GM21447 (cell line): ENCODE data around the gene DGLUCY.
A peak's percentile ranks its signal among the peaks of the same experiment; 100 is the strongest.
"Not testable (repeated sequence)": the region's sequence is repeated elsewhere in the genome, so short reads cannot be mapped to it uniquely, and the experiment has no call there.

Experiments used
- ATAC-seq: cut with Tn5 transposase; IDR thresholded peaks from one replicate; pipeline ENCODE4 v1.9.1; 2021; ENCODE audit not compliant: unreplicated experiment

Gene DGLUCY, protein sequence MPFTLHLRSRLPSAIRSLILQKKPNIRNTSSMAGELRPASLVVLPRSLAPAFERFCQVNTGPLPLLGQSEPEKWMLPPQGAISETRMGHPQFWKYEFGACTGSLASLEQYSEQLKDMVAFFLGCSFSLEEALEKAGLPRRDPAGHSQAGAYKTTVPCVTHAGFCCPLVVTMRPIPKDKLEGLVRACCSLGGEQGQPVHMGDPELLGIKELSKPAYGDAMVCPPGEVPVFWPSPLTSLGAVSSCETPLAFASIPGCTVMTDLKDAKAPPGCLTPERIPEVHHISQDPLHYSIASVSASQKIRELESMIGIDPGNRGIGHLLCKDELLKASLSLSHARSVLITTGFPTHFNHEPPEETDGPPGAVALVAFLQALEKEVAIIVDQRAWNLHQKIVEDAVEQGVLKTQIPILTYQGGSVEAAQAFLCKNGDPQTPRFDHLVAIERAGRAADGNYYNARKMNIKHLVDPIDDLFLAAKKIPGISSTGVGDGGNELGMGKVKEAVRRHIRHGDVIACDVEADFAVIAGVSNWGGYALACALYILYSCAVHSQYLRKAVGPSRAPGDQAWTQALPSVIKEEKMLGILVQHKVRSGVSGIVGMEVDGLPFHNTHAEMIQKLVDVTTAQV

DNA sequence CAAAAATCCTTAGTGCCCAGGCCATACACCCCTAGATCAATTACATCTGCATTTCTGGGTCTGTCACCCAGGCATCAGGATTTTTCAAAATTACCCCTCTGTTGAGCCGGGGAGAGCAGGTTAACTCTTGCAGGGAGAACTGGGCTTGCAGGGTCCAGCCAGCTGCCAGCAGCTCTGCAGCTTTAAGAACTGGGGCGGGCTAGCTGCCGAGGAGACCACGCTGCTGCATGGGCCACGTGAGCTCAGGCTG is at the start of gene DGLUCY:
DGLUCY (plus strand) TSS at position 245 of the 250 bp plus-strand sequence. CDS start 46,222 bp downstream, outside the sequence.
- ATAC-seq: no peak

DNA sequence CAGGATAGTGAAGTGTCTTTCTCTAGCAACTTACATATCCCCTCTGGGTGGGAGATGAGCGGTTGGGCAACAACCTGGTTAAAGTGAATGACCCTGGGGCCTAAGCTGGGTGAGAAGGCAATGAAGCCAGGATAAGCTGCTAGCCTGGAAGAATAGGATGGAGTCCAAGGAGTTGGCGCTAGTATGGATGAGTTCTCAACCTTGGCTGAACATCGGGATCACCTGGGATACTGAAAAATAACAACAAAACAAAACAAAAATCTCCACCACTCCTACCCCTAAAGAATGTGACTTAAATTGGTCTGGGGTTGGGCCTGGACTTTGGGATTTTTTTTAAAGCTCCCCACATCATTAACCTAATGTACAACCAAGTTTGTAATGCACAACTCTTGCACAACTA is 48.6 kb upstream of the DGLUCY start:
- ATAC-seq: no peak

DNA sequence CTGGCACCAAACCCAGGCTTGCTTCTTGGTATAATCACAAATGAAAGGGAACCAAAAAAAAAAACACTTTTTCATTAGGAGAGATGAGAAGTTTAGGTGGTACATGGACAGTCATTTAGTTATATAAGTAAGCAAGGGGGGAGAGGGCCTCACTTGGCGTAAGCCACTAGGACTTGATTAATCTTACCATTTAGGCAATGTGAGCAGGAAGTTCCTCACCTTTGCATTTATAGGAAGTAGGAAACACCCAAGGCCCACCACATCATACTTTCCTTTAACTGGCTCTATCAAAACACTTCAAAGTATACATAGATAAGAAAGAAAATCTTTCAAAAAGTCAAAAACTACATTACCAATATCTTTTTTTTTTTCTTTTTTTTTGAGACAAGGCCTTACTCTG is 46.7 kb upstream of the DGLUCY start:
- ATAC-seq: no peak

DNA sequence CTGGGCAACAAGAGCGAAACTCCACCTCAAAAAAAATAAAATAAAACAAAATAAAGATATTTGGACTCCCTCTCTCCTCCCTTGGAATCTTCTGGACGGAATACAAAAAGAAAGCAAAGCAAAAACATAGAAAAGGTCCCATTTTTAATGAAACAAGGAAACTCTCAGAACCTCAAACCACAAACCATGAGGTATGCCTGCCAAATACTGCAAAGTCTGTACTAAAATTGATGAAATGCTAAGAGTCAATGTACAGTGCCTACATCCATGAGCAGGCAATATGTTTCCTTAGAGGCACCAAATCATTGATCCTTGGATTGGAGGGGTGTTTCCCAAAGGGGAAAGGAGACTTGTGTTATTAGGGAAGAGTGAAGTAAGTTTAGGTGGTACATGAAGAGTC is 45.2 kb upstream of the DGLUCY start:
- no peak for ATAC-seq

DNA sequence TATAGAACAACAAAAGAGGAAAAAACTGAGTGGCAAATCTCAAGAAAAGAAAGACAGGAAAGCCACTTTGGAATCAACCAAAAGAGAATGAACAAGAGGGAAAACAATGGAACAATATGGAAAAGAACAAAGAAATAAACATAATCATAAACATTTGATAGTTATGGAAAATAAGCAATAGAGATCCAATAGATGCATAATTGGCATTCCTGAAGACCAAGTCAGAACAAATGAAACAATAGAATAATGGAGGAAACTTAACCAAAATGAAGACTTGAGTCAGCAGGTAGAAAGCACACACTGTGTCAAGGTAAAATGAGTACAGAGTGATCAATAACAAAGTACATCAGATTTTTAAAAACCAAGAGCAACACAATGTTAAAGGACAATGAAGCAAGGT is 43.3 kb upstream of the DGLUCY start:
- ATAC-seq: no peak

DNA sequence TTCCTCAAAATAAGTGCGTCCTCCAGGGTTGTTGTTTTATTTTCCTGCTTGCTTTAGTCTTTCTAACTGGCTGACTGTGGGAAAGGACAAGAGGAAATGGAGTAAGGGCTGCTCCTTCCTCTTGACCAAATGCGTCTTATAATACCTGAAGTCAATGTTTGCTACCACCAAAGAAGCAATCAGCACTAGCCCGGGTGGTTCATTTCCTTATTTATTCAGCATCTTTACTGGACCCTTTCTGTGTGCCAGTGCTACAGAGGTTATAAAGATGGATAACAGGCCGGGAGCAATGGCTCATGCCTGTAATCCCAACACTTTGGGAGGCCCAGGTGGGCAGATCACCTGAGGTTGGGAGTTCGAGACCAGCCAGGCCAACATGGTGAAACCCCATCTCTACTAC is 38.3 kb upstream of the DGLUCY start:
- no peak for ATAC-seq

DNA sequence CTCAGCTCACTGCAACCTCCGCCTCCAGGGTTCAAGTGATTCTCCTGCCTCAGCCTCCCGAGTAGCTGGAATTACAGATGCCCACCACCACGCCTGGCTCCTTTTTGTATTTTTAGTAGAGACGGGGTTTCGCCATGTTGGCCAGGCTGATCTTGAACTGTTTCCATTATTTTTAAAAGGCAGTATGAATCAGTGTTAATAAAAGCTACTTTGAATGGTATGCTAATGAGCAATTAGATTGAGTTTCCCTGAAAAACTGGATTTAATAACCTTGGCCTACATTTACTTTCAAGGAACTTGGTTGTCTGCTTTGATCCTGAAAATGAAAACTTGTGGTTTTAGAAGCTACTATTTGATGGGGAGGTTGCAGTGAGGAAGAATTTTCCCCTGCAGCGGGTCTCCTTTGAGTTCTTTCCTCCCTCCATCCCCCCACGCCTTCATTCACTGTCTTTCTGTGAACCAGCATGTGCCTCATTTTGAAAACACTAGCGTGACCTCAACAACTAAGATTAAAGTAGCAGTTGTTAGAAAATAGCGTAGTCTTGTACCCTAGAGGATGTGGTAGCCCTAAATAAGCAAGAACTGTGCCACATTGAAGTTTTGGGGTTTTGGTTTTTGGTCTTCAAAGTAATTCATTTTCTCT is 35.7 kb upstream of the DGLUCY start:
- peak; percentile 81 for ATAC-seq

DNA sequence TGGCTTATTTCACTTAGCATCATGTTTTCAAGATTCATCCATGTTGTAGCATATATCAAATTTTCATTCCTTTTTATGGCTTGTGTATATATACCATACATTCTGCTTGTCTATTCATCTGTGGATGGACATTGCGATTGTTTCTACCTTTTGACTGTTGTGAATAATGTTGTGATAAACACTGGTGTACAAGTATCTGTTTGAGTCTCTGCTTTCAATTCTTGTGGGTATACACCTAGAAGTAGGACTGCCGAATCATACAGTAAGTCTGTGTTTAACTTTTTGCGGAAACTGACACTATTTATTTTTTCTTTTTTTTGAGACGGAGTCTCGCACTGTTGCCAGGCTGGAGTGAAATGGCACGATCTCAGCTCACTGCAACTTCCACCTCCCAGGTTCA is 33.8 kb upstream of the DGLUCY start:
- ATAC-seq: no peak

DNA sequence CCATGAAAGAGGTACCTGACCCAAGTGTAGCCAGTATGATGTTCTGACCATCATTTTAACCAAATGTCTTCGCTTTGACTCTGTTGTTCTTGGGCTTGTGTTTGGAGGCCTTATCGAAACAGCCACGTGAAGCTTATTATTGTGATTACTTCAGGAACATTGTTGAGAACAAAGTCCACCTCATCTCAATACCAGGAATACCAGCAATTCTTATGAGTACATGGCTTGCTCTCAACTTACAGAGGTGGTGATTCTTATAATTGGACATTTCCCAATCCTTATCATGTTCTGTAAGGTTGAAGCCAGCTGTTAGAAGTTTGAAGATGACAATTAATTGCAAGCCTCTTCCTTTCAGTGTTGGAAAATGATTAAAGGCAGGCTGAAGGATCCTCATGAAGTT is 31.6 kb upstream of the DGLUCY start:
- no peak for ATAC-seq

DNA sequence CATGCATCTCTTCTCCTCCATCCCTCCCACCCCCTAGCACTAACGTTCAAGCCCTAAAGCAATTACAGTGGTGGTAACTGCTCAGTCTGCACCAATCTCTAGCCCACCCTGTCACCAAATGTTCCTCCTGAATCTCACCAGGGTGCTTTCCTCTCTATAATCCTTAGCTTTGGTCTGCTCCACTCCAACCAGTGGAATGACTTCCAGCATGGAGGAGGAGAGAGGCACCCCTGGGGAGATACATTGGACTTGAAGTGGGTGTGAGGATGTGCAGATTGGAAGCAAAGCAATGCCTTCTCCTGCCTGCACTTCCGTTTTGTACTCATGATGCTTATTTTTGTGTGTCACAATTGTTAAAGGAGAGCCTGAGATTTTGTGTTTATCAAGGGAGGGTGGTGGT is 29.4 kb upstream of the DGLUCY start:
- ATAC-seq: no peak

DNA sequence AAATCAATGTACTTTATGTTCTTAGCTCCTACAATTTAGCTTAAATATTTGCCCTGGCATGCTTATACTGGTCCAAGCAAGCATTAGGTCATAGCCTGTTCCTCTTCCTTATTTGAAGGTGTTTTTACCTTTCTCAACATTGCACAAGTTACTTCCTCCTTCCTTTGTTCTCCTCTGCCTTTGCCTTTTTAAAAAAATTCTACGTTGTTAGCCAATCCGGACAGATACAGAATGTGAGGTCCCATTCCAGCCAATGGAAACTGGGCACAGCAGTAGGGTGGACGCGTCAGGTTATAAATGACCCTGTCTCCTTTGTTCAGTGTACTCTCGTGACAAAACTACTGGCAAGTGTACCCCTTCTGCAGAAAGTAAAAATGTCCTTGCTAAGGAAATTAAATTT is 26.4 kb upstream of the DGLUCY start:
- ATAC-seq: not testable (repeated sequence)

DNA sequence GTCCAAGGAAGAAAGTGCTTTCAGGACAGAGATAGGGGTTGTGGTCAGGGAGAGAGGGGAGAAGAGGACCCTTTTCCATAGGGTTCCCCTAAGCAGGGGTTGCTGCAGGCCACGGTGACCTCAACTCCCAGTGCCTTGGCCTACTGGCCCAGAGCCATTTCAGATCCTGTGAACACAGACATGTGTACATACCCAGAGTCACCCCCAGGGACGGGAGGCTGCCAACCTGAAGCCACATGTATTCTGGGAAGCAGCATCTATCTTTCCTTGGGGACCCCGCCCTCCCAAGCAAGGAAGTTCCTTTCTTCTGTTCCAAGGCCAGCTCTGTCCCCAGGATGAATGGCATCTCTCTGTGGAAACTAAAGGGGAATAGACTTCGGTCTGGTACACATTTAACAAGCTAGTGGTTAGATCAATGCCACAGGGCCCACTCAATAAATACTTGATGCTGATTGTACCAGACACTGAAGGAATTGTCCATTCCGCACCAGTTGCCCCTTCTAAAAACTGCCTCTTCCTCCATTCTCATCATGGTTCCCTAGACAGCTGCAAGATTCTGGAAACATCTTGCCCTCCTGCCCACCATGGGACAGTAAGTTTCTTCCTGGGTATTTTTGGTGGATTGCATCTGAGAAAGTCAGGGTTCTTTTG is 25.2 kb upstream of the DGLUCY start:
- ATAC-seq: no peak

DNA sequence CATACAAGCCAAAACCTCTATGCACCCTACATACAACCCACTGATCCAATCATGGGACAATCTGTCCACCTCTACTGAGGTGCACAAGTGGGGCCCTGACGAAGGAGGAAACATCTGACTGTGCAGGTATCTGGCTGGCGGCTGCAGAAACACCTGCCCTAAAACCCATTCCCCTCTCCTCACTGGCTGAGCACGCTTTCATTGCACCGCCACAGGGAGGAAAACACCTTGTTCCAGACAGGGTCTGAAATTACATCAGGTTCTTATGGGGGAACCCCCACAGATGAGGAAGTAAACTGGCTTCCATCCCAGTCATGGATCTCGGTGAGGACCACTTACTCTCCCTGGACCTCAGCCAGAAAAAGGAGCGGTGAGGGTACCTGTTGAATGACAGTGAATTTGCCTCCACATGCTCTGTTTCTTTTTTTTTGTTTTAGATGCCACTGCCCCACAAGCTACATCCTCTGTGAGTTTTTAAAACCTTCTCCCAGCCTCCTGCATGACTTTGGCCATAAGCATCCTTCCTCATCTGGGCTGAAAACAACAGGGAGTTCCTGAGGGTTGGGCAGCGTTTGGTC is 23.8 kb upstream of the DGLUCY start:
- ATAC-seq: no peak

DNA sequence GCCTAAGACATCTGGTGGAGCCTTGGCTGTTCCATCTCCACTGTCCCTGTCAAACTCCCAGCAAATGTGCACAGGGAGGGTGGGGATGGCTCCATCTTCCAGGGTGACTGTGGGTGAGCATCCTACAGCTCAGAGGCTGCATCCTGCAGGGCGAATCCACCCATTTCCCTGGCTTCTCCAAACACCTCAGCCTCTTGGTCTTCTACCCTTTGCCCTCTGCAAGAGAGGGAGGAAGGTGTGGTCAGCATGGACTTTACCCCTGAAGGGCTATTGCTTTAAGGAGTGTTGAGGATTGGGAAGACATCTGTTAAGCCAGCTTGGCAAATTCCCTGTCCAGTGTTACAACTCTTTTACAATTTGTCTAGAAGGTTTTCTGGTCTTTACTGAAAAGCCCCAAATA is 23.1 kb upstream of the DGLUCY start:
- ATAC-seq: no peak

DNA sequence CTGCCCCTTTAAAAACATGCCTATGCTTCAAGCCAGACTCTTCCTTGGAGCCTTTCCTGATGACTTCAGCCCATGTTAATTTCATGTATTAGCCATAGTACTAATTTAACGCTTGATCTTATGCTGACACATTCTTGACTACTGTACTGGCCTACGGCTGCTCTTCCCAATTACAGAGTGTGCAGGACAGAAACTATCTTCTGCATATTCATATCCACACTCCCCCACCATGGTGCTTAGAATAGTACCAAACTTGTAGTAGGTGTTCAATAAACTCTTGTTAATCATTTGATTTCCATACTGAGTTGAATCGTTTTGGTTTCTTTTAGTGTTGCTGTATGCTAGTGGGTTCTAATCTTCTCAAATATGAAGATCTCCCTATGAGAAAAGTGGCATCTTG is 21.8 kb upstream of the DGLUCY start:
- ATAC-seq: no peak

DNA sequence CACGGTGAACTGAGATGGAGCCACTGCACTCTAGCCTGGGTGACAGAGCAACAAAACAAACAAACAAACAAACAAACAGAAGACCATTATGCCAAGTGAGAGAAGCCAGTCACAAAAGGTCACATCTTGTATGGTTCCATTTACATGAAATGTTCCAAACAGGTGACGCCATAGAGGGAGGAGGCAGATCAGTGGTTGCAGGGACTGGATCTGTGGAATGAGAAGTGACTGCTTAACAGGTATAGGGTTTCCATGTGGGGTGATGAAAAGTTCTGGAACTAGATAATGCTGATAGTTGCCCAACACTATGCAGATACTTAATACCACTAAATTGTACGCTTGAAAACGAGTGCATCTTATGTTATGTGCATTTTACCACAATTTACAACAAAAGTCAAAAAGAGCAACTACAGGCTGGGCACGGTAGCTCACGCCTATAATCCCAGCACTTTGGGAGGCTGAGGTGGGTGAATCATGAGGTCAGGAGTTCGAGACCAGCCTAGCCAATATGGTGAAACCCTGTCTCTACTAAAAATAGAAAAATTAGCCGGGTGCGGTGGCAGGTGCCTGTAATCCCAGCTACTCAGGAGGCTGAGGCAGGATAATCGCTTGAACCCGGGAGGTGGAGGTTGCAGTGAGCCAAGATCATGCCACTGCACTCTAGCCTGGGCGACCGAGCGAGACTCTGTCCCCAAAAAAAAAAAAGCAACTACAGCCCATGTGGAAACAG is 20.0 kb upstream of the DGLUCY start:
- not testable (repeated sequence) for ATAC-seq

DNA sequence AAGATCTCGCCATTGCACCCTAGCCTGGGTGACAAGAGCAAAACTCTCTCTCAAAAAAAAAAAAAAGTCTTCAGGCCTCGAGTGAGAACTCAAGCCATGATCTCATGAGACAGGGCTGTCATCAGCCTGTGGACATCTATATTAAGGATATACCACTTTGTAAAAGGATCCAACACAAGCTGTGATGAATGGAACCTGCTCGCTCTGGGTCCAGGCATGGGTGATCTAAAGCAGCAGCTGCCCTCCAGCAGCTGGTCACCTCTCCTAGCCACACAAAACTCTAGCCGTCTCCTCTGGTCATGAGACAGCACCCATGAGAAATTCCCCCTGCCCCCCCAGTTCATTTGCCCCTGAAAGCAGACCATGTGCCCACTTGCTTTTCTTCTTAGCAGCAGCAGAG is 19.1 kb upstream of the DGLUCY start:
- no peak for ATAC-seq

DNA sequence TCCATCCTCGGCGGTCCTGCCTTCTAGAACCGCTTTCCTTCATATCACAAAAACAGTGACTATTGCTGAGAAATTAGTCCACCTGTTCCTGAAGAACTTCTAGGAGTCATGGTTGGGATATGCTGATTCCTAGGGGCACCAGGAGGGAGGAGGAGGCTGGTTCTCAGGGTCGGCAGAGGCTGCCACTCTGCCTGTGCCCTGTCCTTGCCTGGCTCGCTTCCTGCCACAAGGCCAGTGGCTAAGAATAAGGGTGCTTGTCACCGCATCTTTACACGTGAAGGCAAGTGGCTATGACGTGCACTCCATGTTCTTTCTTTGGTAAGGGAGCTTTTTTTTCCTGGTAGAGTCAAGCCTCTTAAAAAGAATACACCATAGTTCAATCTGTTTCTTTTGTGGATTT is 18.7 kb upstream of the DGLUCY start:
- ATAC-seq: no peak

DNA sequence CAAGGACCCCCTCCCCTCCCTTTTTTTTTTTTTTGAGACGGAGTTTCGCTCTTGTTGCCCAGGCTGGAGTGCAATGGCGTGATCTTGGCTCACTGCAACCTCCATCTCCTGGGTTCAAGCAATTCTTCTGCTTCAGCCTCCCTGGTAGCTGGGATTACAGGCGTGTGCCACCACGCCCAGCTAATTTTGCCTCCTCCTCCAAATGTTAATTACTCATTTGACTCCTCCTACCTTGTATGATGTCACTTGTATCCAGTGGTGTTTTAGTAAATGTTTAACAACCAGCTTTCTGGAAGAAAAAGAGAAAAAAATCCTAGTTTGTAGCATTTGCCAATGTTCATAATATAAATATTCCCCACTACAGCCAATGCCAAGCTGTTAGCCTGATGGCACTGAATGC is 16.2 kb upstream of the DGLUCY start:
- not testable (repeated sequence) for ATAC-seq

DNA sequence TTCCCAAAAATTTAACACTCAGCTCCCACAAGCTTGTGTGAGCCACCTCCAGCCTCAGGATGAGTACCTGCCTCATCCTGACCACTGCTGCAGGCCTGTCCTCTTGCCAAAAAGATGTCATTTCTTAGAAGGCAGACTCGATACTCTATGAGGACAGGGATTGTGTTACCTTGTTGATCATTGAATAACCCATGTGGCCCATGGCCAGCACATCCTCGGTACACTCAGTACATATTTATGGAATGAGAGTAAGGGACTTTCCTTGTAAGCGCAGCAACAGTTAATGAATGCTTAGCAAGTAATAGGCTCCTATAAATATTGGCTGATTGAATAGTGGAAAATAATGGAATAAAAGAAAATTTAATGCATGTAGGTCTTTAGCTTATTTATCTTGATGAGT is 15.3 kb upstream of the DGLUCY start:
- no peak for ATAC-seq

DNA sequence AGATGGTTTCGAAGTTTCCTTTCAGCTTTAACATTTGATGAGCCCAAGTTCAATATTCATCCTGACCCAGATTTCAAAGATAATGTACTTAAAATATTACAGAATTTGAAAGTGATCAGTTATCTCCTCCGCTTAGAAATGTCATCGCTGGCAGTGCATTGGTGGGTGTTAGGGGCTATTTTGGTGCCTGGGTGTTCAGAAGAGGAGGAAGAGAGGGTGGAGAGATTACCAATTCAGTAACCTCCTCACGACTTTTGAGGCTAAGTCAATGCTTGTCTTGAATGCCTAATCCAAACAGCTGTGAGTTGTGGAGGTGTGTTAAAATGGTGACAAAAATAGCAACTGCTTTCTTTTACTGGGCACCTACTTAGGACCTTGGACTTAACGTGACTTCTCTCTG is 13.8 kb upstream of the DGLUCY start:
- no peak for ATAC-seq
